Activated gamma-delta T cell treated with anti-CD3 and anti-CD28 coated beads, Interleukin-2, amount 50 U/mL, for 16 hours (primary cell): Measurements from ENCODE around the gene GAS2L3.
"Not testable (repeated sequence)": the region's sequence is repeated elsewhere in the genome, so short reads cannot be mapped to it uniquely, and the experiment has no call there.

ENCODE experiments used
- DNase-seq: peaks from one replicate; pipeline ENCODE4 v3.0.0-alpha.2; 2020; ENCODE audit warnings: low read depth

The GAS2L3 gene

DNA sequence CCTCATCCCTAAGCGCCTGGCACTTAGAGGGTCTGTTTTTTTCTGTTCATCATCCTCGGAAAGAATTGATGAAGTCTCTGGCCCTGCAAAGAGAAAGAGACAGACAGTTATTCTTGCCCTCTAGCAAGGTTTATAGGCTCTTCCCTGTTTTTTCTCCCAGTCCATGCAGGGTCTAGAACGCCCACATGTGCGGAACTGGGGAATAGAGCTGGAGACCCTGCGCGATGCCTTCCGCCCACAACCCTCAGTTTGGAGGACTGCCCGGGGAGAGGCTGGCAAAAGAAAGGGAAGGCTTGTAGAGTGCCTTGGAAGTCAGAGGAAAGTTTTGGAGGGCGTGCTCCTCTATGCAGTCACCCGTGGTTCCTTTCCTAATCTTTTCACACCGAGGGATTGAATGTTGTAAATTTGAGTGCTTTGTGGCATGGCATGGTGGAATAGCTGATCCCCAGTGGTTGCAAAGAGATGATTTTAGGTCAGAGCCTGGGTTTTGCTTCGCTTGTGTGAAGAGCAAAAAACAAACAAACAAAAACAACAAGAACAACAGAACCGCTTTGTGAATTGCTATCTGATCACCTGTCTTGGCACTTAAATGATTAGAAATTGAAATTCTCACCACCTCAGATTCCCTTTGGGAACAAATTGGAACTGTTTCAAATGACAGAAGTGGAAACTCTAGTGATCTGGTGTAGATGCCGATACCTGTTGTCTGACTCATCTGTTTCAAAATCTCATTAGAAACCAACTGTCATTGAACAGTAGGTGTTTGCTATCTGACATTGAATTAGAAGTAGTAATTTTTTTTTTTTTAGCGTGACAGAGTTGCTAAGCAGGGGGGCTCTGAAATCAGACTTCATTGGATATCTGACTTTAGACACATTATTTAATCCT, 947 bp downstream of the GAS2L3 start:
- DNase-seq = no peak

DNA sequence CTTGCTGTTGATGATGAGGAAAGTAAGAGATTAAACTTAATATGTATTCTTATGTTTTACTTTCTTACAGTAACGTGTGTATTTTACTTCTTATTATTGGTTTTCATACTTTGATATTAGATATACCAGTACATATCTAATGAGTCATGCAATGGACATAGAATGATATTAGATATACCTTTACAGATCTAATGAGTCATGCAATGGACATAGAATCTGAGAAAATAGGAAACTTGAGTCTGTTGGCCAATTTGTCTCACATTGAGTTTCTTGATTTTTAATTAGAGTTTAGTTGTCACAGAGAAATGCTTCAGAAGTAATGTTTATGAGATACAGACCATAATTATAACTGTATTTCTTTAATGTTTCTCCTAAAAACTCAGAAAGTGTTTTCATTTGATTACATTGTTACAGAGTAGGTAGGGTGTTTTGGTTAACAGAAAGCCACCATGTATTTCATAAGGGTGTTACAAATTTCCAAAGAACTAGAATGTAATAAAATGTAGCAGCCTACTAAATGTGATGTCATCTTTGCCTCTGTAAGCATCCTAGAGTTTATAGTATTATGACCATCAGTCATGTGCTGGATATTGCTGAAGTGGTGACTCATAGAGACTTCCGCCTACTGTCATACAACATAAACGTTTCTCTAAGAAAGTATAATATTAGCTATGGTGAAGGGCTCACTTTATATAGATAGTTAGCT, 3.0 kb downstream of the GAS2L3 start:
- DNase-seq = no peak

DNA sequence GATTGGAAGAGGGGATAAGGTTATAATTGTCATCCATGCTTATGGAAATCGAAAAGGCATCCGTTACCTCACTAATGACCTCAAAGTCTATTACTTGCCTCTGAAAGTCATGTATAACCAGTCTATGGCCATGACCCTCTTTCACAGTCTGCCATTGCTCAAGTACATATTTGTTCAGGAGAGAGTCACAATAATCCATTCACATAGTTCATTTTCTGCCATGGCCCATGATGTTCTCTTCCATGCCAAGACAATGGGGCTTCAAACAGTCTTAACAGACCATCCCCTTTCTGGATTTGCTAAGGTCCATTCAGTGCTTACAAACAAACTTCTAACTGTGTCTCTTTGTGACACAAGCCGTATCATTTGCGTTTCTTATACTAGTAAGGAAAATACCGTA, 5.4 kb downstream of the GAS2L3 start:
- DNase-seq = no peak

DNA sequence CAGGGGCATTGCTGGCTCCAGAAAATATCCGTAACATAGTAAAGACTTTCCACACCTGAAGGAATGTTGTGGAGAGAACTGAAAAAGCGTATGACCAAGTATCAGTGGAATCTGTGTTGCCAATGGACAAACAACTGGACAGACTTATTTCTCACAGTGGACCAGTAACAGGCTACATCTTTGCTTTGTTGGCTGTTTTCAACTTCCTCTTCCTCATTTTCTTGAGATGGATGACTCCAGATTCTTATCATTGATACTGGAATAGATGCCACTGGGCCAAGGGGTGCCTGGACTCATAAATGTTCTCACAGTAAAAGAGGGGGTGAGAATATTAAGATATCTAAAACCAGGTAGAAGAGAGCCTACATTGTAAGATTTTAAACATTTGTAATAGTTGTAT, 6.4 kb downstream of the GAS2L3 start:
- no peak for DNase-seq

DNA sequence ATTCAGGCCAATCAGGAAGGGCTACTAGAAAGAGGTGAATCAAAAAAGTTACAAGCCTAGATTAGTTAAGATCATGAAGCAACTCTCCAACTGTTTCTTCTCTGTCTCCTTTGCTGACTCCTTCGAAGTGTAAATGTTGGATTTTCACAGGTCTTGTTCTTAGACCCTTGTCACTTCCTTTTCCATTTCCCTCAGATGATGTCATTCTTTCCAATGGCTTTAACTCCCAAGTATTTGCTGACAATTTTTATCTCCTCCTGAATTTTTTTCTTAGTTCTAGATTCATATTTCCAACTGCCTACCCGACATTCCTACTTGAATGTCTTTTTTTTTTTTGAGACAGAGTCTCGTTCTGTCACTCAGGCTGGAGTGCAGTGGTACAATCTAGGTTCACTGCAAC, 10.8 kb downstream of the GAS2L3 start:
- DNase-seq = no peak

DNA sequence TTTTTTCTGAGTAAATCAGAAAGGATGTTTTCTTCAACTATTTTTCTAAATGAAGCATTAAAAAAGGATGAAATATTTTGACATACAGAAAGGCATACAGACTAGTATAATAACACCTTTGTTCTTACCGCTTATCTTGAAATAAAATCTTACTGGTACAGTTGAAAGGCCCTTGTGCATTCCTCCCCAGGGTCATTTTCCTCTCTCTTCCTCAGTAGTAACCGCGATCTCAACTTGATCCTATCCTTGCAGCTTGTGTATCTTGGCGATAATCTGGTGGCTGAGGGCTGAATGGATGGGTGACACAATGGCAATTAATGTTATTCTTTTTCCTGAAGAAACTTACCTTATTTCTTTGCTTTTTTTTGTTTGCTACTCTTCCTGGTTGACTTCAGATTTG, 18.5 kb downstream of the GAS2L3 start:
- DNase-seq = no peak

DNA sequence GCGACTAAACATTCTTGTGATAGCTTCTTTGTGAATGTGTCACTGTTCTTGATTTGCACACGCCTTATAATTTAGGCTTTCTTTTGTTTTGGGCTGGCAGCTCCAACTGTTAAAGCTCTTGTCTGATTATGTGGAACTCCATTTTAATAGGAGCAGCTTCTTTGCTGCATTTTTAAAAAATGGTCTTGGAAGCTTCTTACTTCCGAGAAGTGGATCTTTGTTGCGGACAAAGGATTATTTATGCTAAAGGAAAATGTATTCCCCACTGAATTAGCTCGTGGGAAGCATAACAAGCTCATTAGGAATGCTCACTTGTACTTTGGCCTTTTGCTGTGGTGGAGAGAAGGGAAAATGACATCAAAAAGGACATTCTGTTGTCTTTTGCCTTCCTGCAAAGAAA, 20.0 kb downstream of the GAS2L3 start:
- DNase-seq = no peak

DNA sequence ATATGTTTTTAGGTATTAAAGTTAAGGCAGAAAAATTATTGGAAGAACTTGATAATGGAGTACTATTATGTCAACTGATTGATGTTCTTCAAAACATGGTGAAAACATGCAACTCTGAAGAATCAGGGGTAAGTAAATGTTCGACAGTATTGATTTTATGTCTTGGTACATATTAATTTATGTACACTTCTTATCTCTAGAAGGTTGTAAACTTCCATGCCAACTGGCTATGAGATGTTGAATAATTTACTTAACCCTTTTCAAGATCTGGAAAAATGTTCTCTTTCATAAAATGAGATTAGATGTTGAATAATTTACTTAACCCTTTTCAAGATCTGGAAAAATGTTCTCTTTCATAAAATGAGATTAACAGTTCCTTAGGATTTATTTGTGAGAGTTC, 28.1 kb downstream of the GAS2L3 start:
- no peak for DNase-seq

DNA sequence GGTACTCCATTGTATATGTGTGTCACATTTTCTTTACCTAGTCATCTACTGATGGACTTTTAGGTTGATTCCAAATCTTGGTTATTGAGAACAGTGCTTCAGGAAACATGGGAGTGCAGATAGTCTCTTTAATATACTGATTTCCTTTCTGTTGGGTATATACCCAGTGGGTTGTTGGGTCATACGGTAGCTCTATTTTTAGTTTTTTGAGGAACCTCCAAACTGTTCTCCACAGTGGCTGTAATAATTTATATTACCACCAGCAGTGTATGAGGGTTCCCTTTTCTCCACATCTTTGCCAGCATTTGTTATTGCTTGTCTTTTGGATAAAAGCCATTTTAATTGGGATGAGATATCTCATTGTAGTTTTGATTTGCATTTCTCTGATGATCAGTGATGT, 29.5 kb downstream of the GAS2L3 start:
- not testable (repeated sequence) for DNase-seq

DNA sequence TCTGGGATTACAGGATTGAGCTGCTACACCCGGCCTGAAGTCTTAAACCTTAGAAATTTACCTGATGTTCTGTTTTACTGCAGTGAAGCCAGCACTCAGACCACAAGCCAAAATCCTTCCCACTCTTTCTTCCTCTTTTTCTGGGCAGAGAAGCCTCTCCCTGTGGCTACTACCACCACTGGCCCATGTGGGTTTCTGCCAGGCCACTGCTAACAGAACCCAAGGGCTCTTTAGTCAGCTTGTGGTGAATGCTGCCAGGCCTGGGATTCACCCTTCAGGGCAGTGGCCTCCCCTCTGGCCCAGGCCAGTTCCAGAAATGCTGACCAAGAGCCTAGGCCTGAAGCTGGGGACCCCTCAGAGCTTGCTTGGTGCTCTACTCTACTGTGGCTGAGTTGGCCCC, 35.3 kb downstream of the GAS2L3 start:
- DNase-seq = no peak

DNA sequence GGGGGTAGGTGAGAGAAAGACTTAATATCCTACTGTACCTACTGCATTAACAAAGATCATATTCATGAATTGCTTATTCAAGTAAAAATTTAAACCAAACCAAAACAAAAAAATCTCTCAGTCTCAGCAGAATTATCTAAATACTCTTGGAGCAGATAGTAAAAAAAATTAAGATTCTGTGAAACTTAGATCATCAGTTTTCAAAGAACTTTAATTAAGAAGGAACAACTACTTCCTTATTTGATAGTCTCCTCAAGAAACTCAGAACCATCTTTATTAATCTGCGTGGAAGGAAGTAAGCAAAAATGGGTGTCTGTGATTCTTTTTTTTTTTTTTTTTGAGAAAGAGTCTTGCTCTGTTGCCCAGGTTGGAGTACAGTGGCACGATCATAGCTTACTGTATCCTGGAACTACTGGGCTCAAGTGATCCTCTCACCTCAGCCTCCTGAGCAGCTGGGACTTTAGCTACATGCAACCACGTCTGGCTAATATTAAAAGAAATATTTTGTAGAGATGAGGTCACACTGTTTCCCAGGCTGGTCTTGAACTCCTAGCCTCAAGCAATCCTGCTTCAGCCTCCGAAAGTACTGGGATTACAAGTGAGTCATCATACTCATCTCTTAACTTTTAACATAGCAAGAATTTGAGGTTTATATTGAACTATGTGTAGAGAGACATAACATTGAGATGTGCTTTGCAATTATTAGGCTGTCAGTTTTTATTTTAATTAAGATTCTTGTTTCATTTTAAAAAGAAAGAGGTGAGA, 37.4 kb downstream of the GAS2L3 start:
- DNase-seq = no peak

DNA sequence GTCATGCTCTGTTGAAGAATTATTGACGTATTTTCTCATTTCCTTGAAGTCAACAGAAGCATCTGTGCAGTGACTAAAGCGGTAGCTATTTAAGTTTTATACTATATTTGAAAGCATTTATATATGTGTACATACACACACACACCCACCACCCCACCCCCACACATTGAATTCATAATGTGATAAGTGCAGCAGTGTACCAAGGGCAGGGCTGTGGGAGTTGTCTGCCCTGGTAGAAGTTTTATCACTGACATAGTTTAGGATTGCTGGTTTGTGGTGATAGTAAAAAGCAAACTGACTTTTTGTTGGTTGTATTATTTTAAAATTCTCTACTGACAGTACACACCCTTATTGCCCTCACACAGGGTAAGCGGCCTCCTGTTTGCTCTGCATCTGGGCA, 39.1 kb downstream of the GAS2L3 start:
- DNase-seq = no peak

DNA sequence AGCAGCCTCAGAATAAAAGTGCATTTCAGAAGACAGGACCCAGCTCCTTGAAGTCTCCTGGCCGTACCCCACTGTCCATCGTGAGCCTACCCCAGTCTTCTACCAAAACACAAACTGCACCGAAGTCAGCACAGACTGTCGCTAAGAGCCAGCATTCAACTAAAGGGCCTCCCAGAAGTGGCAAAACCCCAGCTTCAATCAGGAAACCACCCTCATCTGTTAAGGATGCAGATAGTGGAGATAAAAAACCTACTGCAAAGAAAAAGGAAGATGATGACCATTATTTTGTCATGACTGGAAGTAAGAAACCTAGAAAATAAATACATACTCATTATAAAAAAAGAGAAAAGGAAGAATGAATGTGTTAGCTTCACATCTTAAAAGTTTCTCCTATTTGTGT, 51.1 kb downstream of the GAS2L3 start:
- DNase-seq = no peak

DNA sequence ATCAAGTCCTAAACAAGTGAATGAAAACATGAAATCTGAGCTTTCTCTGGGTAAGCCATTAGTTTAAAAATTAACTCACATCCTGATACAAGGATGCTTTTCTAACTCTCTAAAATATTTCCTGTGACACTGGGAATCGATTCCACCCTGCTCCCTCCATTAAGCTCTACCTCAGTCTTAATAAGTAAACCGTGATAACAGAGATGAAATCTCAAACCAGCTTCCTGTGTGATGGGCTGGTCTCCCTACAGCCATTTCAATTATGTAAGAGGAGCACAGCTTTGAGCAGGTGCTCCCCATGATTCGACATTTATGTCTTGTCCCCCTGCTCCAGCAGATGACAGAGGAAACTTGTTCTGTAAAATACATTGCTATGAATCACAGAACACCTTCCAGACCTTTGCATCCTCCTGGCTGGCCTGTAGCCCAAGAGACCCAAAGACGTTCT, 59.0 kb downstream of the GAS2L3 start:
- DNase-seq = no peak

DNA sequence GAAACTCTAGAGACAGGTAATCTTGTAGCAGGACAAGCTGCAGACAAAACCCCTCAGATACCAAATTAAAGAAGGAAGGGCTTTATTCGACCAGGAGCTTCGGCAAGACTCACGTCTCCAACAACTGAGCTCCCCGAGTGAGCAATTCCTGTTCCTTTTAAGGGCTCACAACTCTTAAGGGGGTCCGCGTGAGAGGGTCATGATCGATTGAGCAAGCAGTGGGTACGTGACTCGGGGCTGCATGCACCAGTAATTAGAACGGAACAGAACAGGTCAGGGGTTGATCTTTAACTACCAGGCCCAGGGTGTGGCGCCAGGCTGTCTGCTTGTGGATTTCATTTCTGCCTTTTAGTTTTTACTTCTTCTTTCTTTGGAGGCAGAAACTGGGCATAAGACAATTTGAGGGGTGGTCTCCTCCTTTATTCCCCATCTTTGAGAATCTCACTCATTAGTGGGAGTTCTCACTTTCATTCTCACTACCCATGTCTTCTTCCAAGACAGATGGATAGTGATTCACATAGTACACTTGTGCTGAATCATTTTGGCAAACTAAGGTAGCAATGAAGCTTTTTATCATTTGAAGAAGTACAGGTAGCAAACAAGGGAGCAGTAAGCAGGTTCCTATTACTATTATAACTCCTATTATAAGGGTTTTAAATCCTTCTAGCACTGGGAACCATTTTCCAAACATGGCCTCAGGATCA, 59.8 kb downstream of the GAS2L3 start:
- DNase-seq = not testable (repeated sequence)

DNA sequence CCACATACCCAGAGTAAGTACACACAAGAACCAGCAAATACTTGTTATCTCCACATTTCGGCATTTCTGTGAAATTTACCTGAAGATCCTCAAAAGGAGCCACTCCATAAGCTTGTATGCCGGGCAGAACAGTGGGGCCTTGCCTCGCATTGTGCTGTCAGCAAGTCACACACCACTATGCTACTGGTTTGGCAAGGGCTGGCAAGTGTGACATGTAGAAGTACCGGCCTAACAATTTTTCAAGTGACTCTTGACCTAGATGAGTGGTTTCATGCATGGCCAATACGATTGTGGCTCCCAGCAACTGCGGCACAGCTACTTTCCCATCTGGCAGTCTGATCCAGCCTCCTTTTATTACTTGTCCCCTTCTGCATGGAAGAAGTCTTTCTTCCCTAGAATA, 69.8 kb downstream of the GAS2L3 start:
- DNase-seq = no peak

DNA sequence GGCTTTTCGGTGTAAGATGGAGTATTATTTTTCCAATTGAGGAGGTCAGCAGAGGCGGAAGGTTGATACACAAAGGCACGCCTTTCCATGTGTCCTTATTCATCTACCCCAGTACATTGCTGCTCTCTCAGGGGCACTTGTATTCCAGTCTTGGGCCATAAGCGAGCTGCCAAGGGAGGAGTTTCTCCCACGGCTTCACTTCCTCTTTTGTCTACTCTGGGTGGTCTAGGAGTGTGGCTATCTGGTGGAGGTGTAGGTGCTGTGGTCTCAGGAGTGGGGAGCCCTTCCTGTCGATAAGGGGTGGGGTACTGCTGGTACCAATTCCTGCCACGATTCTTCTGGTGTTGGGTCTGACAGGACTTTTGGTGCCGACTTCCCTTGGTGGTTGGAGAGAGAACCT, 73.4 kb downstream of the GAS2L3 start:
- no peak for DNase-seq

DNA sequence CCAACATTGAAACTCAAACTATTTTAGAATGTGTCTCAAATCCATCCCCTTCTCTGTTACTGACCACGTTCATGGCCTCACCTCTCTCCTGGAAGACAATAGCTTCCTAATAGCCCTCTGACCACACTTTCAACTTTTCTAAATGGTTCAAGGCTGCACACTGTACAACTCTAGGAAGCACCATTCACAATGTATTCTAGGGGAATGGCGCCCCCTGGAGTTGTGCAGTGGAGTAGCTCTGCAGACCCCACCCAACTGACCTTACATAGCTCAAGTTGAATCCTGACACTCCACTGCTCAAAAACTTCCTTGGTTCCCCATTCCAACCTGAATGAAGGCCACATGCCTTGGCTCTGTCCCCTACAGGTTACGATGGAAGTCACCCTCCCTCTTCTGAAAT, 77.6 kb downstream of the GAS2L3 start:
- no peak for DNase-seq

DNA sequence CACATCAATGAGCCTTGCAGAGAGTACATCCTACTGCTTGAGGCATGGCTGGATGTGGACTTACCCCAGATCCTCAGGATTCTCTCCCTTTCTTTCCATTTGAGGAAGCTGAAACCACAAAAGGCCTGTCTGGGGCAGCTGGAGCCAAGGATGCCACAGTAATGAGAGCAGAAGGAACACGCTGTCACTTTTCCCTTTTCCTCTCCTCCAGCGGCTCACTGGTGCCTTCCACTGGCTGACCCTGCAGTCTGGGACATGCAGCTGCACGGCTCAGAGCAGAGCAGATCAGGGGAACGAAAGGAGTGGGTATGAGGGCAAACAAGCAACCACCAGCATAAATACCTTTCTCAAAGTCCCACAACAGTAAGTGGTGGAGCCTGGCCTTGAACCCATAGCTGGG, 78.2 kb downstream of the GAS2L3 start:
- no peak for DNase-seq

DNA sequence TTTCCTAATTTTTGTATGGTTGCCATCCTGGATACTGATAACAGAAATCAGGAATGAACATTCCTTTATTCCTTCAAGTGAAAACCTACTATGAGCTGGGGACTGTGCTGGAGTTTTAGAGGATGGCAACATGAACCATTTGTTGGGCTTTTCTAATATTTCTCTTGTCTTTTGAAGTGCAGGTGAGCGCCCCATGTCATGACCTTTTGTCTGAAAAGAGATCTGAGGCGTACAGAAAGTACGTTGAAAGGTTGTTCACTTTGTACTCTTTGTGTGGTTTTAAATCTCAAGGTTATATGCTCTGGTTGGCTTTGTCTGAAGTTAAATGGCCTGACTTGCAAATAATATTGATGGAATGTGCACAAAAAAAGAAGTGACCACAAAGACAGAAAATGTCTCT, 79.0 kb downstream of the GAS2L3 start:
- DNase-seq = no peak

DNA sequence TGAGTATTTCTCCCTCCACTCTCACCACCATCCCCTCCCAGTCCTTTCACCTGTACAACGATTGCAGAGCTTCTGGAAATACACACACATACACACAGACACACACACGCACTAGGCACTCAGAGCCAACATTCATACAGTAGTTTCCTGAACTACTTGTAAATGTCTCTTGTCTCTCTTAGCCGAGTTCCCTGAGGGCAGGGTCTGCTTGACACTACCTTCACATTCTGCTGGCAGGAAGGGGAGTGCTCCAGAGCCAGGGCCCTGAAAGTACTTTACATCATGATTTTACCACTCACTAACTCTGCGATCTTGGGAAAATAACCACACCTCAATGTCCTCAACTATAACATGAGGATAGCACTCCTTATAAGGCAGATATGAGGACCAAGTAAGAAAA, 82.7 kb downstream of the GAS2L3 start:
- no peak for DNase-seq

DNA sequence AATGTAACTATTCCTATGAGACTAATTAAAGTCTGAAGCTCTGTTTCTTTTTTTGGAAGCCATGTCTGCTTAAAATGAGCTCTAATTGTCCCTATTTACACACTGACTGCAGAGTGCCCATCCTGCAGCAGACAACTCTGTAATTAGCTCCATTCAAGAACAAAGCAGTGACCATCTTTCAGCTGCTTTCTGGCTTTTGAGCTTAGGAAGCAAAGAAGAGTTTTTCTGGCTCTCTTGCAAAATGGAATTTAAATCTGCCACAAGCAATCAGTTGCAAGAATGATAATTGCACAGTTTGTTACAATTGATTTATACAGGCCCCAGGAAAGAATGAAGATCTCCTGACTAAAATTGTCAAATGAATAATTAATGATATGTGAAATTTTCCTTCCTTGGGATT, 83.4 kb downstream of the GAS2L3 start:
- DNase-seq = no peak
